SKM-1 (cell line): ENCODE measurements around the gene HORMAD2.

Experiments
- DNase-seq: peaks from one replicate; lab custom pipeline; 2025; ENCODE audit not compliant: unreplicated experiment; lab: John Stamatoyannopoulos, UW

The HORMAD2 gene

DNA sequence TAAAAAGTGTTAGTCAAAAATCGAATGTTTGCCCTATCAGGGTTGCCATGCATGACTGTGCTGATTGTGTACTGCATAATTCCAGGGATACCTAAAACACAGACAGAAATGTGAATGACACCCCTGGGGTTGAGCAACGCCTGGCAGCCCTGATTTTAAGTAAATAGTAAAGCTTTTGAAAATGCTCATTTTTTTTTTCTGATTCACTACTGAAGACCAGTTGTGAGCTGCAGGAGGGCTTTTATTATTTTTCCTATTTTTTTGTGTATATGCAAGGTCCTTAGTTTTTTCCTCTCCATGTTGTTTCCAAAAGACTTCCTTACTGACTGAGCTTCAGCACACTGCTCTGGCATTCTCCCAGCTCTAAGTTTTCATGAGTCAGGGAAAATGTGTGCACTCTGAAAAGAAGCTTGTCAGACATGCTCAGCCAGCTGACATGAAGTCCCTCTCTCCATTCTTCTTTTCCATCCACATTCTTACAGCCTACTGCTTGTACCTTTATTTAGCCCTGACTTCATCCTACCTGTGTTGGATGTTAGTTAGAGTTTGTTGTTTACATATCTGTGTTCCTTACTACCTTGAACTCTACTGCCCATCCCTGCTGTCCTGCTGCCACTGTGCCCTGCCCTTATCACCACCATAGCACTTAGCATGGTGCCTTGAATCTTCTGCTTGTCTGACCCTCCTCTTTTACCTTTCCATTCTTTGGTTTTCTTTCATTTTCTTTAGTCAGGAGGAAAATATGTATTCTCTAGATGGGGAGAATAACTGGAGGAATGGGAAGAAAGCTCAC is 79.5 kb downstream of the HORMAD2 start:
- no peak for DNase-seq

DNA sequence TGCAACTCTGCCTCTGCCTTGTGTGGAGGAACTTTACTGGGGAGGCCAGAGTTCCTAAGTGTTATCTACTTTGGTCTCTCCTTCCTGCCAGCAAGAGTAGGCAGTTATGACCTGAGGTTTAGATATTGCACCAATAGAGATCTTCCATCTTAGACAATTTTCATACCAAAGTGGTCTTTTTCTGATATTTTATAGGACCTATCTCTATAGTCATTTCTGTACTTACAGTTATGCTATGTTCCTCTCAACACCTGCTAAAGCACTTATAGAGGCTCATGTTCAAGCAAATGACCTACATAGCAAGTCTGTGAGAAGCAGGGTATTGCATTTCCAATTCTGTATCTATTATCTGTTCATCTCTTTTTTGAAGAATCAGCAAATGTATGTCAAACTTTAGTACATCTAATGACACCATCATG is 80.8 kb downstream of the HORMAD2 start:
- no peak for DNase-seq

DNA sequence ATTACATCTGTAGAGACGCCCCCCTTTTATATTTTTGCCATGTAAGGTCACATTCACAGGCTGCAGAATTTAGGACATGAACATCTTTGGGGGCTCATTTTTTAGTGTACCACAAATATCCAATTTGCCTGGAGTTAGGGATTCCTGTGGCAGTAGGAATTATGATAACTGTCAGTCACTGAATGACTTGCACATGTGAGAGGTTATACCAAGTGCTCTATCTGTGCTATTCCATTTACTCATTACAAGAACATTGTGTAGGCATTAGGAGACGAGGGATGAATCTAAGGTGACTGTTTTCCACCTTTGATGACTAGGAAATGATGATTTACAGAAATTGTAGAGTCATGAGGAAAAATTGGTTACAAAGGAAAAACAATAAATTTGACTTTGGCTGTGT is 87.0 kb downstream of the HORMAD2 start:
- no peak for DNase-seq

DNA sequence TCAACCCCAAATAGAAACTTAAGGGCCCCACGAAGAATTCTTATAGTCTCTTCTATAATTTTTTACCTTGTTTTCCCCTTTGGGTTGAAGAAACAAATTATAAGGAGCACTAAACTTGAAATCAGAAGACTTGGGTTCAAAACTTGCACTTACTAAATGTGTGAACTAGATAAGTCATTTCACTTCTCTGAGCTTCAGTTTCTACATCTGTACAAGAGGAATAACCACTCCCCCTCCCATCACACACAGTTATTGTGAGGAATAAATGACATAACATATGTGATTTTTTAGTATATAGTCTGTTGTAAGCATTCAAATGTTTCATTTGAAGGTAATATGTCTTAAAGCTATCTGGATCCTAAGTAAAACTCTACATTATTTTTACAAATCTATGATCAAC is 87.5 kb downstream of the HORMAD2 start:
- no peak for DNase-seq

DNA sequence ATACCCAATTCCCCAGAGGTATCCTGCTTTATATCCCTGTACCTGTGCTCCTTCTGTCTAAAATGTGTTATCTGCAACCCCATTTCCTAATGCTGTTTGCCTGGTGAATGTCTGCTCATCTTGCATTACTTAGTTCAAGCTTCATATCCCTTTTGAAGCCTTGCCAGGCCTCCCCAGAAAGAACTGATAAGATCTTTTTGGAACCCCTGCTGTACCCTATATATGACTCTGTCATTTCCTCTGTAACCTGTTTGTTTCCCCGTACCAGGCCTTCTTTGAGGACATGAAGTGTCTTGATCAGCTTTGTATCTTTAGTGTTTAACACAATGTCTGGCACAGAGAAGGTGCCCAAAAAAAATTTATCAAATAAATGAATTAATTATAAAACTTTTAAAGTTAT is 88.7 kb downstream of the HORMAD2 start:
- DNase-seq: no peak

DNA sequence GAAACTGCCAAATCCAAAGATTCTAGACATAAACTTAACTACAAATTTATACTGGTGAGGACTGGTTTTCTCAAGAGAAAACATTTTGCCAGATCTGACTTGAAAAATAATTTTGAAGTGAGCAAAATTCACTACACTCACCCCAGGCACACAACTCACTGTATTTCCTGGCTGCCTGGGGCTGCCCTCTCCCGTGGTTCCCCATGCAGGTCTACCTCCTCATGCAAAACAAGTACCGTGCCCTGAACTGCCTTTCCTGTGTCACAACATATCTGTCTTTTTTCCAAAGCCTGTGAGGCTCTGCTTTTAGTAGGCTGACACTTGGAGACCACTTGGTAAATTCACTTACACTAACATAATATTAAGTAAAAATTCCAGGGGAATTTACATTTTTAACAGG is 89.9 kb downstream of the HORMAD2 start:
- no peak for DNase-seq

DNA sequence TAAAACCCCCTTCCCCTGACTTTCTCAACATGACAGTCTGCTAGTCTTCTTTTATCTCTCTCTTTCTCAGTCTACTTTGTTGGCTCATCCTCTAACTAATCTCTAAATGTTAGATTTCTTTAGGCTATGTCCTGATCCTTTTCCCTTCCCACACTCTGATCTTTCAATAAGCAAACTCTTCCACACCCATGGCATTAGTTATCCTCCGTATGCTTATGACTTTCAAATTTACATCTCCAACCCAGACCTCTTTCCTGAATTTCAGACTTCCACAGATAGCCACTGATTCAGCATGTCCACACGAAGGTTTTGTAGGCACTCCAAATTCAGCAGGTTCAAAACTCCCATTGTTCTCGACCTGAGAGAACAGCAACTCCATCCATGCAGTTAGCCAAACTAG is 90.7 kb downstream of the HORMAD2 start:
- DNase-seq: no peak

DNA sequence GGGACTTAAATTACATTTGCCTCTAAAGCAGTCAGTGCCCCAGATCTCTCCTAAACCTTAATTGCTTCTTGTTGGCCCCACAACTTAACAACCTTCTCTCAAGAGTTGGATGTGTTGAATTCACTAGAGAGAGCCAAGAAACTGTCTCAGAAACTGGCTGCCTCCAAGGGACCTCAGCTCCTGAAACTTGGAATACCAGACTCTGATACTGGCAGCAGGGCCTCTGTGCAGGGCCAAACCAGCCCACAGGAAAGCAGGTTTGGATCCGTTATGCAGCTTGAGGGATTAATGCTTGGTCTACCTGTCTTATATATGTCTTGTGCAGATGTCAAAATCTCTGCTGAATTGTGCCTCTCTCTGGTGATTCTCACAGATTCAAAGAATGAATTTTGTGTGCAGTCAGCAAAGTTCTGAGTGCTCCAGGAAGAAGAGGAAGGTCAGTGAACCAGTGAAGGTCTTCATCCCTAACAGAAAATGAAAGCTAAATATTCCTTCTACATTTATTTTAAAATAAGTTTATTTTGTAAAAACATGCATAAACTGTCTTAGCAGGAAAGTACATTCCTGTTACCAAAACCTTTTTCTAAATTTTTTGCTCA is 95.5 kb downstream of the HORMAD2 start:
- no peak for DNase-seq

DNA sequence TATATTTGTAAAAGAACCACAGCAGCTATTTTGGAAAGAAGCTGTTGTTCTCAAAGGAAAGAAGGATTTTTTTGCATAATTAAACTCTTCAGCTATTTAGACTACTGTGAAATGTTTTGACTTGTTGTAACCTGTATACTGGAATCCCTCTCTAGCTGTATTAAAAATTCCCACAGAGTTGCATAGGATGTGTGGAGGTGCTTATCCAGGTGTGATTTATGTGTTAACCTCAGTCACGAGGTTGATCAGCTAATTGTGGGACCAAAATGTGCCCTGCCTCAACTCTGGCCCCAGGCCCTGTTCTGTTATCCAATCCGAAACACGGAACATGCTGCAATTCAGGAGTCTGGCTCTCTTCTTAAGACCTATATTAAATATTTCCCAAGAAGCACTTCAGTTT is 96.2 kb downstream of the HORMAD2 start:
- no peak for DNase-seq

DNA sequence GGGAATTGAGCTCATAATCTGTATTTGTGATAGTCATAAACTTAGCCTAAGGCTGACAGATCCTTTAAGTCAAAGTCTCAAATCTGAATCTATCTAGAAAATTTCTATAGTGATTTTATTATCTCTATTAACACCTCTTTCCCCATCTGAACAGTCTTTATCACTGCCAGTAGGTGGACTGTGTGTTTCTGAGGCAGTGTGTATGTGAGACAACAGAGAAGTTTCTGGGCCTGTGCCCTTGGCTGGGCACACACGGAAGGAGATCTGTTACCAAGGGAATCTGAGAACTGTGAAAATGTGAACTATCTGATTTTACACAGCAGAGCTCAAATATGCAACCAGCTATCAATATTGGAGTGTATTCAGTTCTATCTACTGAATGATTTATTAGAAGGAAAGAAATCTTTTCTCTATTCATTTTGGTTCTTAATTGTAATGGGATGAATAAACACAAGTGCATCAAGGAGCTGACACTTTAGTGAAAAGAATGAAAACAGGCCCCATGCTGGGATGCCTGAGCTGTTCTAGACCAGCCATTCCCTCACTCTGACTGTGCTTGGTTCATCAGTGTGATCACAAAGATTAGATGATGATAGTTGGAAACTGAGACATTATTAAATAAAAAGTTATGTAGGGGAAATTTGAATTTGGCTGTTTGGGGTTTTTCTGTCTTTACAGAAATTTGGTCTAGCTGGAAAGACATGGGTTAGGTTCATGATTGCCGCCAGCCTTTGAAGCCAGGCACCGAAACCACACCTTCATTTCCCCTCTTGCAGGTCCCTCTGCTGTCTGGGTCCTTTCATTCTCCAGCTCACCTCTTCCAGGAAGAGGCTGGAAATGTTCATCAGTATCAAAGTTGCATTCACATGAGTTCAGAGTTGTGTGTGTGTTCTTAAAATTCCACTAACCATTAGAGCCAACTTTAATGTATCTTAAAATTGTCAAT is 98.2 kb downstream of the HORMAD2 start:
- no peak for DNase-seq

DNA sequence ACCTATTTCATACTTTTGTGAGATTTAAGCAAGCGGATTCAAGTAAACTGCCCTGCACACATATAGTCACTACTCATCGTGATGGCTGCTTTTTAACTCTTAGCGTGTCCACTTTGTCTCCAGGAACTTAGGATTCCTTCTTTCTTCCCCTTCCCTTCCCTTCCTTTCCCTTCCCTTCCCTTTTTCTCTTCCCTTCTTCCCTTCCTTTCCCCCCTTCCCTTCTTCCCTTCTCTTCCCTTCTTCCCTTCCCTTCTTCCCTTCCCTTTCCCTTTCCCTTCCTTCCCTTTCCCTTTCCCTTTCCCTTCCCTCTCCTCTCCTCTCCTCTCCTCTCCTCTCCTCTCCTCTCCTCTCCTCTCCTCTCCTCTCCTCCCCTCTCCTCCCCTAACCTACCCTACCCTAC is 100.4 kb downstream of the HORMAD2 start:
- no peak for DNase-seq

DNA sequence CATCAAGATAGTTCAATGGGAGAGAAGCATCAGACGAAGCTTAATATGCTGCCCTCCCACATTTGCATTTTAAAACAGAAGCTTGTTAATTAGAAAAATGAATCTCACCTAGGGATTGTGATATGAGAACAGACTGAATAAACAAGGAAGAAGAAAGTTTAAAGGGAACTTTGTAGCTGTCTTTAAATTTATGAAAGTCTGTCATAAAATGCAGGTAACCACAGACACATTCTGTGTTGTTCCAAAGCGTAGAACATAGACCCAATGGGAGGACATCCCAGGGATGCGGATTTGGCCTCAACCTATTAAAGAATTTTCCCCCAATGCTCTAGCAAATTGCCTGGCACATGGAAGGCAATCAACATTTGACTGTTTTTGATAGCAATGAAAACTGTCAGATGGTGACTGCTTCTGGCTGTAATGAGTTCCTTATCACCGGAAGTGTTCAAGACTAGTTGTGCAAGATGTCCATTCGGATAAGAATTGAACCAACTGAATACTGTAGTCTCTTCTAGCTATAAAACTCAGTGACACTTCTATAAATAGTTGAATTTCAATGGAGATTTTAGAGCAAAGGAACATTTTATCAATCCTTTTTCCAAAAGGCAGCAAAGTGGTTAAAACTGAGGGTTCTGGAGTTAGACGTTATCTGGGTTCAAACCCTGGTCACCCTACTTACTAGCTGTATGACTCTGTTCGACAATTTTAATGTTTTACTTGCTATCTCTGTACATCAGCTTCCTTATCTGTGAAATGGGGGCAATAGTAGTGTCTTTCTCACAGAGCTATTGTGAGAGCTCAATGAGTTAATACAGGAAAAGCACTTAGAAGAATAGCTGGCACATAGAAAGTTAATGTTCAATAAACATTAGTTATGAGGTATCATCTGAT is 101.4 kb downstream of the HORMAD2 start:
- DNase-seq: no peak

DNA sequence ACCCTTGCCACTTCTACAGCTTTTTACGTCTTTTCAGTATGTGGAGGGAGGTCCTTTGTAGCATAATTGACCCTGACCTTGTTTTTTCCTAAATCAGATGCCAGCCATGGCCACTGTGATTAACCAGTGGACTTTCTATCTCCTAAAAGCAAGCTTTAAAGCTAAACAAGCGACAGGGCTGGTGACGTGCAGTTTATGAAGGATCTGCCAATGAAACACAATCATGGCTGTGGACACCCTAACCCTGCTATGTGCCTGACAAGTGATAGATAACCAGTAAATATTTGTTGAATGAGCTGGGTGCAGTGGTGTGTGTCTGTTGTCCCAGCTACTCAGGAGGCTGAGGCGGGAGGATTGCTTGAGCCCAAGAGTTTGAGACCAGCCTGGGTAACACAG is 102.1 kb downstream of the HORMAD2 start:
- no peak for DNase-seq

DNA sequence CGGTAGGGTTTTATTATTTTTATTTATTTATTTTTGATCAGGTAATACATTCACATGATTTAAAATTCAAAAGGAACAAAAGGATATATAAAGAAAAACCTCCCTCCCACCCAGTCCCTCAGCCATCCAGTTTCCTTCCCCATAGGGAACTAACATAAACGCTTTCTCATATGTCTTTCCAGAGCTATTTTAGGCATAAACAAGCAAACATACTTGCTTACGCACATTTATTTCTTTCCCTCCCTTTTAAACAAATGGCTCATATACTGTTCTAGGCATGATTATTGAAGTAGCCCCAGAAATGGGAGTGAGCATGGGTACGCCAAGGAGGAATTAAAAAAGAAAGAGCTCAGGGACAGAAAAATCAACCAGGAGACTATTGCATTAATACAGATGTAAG is 102.6 kb downstream of the HORMAD2 start:
- DNase-seq: no peak

DNA sequence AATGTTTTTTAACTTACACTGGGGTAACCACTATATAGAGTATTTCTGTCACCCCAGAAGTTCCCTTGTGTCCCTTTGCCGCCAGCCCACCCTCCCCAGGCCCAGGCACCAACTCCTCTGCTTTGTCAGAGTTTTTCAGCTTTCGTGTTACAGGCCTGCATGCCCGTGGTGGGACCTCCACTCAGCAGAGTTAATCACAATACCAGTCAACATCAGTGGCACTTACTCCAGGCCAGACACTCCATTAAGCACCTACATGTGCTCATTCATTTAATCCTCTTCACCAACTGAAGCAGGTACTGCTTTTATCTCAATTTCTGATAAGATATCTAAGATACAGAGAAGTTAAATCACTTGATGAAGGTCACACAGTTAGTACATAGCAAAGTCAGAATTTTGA is 103.0 kb downstream of the HORMAD2 start:
- DNase-seq: no peak

DNA sequence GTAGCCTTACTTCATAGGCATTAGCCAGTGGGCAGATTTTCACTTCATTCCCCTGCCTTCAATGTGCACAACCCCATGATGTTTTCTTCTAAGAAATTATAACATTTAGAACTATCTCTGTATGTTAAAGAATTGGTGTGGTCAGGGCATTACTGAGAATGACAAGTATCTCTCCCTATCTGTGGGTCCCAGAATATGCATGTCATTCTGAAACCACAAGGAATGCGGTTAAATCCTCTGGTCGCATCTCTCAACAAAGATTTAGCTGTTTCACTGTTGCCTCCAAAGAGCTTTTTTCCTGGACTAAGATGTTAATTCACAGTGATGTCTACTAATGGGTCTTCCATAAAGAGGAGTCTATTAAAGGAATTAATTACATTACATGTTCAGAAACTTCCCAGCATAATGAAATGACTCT is 103.6 kb downstream of the HORMAD2 start:
- DNase-seq: no peak

DNA sequence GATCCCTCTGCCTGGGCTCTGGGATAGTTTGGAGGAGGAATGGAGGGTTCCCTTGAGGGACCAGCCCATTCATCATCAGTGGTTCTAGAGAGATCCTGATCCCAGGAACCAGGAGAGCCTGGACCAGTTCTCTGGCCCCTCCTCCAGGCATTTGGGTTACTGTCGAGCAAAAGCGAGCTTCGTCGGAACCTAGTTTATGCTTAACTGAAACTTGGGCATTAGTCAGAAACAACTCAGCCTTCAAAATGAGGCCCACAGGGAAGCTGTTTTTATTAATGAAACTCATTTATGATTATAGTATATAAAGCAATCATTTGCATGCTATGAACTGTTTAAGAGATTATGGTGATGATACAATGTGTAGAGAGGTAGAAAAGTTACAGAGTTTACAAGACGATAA is 104.9 kb downstream of the HORMAD2 start:
- no peak for DNase-seq

DNA sequence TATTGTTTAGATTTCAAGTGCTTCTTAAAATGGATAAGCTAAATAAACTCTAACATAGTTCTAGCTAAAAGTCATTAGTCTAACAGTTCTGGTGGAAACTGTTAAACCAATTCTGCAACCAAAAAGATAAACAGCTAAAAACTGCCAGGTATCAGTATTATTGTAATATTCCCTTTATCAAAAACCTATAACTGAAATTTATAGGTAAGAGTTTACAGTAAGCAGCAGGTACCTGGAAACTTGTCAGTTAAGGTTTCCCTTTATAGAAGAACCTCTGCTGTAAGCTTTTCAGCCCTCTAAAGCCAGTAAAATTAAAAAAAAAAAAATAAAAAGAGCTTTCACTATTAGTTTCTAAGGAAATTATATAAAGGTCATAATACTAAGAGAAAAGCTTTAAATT is 105.3 kb downstream of the HORMAD2 start:
- DNase-seq: no peak

DNA sequence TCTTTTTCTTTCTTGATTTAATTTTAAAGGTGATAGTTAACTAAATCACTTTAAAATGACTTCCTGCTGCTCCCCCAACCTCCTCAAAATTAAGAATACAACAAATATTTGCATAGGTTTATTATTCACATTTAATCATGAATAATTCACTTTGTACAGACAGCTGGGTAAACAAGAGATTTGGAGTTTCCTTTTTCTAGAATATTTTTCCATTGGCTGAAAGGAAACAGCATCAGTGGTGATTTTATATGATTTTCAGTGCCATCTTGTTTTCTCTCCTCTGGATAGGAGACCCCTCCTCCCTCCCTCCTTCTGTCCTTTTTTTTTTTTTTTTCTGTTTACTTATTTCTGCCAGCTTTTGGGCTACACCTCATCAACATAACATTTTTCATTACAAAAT is 105.8 kb downstream of the HORMAD2 start:
- no peak for DNase-seq

DNA sequence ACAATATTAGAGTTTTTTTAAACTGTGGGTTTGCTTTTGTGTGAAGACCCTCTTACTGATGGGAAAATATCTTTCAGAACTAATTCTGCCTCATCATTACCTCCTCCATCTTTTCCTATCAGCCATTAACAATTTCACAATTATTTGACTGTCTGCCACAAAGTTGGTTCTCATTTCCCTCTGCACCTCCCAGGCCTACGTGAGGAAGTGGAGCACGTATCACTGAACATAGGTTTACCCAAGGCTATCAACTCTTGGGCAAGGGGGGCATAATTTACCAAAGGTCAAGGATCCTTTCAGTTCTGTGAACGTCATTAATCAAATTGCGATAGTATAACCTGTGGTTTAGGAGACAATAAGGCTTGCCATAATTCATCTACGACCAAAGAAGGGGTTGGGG is 106.2 kb downstream of the HORMAD2 start:
- DNase-seq: no peak

DNA sequence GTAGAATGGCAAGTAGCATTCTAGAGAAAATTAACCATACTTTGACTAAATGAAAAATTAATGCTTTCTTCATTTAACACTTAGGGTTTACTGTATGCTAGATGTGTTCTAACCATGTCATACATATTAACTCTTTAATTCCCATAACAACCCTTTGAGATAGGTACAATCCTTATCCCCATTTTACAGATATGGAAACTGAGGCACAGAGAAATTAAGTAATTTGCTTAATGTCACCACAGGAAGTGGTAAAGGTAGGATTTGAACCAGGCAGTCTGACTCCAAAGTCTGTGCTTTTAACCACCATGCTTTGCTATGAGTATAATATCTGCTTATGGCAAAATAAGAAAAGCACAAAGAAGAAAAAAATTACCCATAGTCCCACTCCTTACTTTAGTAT is 106.8 kb downstream of the HORMAD2 start:
- no peak for DNase-seq
